IMR-90 (cell line): ENCODE data around the gene PALLD. TPM values are rescaled to one million over a fixed set of nuclear protein-coding genes. Genes with fewer than 3 reads are reported as not detected.

ENCODE experiments used
- ATAC-seq: fragments of 200-7000 bp; cut with Tn5 transposase; 2 replicates; pipeline ENCODE4 v1.9.1; 2020; ENCODE audit warnings: low read depth, mild to moderate bottlenecking, moderate library complexity
- BruUV-seq: library from RNA; stranded (reverse); fragments of 400-500 nt; replicated peaks from 2 replicates; lab custom pipeline; 2021; lab: Mats Ljungman, UMichigan
- CTCF ChIA-PET: fragments of 300-600 bp; formaldehyde crosslinking; extraction: SDS; loops from one replicate; lab custom pipeline; 2021; ENCODE audit warnings: antibody characterized with exemption; lab: Yijun Ruan, JAX
- POLR2A ChIA-PET: fragments of 300-600 bp; sonication (Branson Sonifier 250); formaldehyde crosslinking; loops from one replicate; lab custom pipeline; 2022; ENCODE audit warnings: antibody characterized with exemption; ENCODE audit not compliant: unreplicated experiment; lab: Charles Lee
- DNase-seq: peaks from one replicate; pipeline ENCODE4 v3.0.0; 2013
- H2AFZ ChIP-seq: replicated peaks from 2 replicates; pipeline ENCODE3; 2013; ENCODE audit warnings: low read length, mild to moderate bottlenecking; ENCODE audit not compliant: poor library complexity
- H2AK5ac ChIP-seq: 2 replicates; pipeline ENCODE4 v1.6.1; 2013; ENCODE audit warnings: low read depth, low read length, inconsistent platforms
- H2AK9ac ChIP-seq: replicated peaks from 2 replicates; pipeline ENCODE3; 2013; ENCODE audit warnings: mild to moderate bottlenecking, low read depth, low read length, moderate library complexity; ENCODE audit not compliant: poor library complexity
- H2BK120ac ChIP-seq: 2 replicates; pipeline ENCODE4 v1.6.1; 2013; ENCODE audit warnings: low read depth, low read length, inconsistent platforms
- H2BK15ac ChIP-seq: 3 replicates; pipeline ENCODE4 v1.6.1; 2013; ENCODE audit warnings: low read depth, low read length, inconsistent platforms
- H2BK20ac ChIP-seq: 2 replicates; pipeline ENCODE4 v1.6.1; 2013; ENCODE audit warnings: low read depth, mild to moderate bottlenecking, inconsistent platforms, low read length, moderate library complexity
- H2BK5ac ChIP-seq: 2 replicates; pipeline ENCODE4 v1.6.1; 2013; ENCODE audit warnings: mild to moderate bottlenecking, low read depth, low read length, inconsistent platforms; ENCODE audit not compliant: poor library complexity, severe bottlenecking
- H3K14ac ChIP-seq: replicated peaks from 2 replicates; pipeline ENCODE4 v1.6.1; 2013; ENCODE audit warnings: low read depth, low read length, inconsistent platforms
- H3K18ac ChIP-seq: 2 replicates; pipeline ENCODE4 v1.6.1; 2013; ENCODE audit warnings: low read depth, low read length, control low read depth
- H3K23ac ChIP-seq: 2 replicates; pipeline ENCODE4 v1.6.1; 2013; ENCODE audit warnings: low read depth, low read length, inconsistent platforms
- H3K27ac ChIP-seq: 2 replicates; pipeline ENCODE4 v1.5.1; 2013; ENCODE audit warnings: mild to moderate bottlenecking, control low read depth, low read length; ENCODE audit not compliant: insufficient read depth
- H3K27me3 ChIP-seq: 2 replicates; pipeline ENCODE4 v1.6.1; 2013; ENCODE audit warnings: low read length; ENCODE audit not compliant: control insufficient read depth, insufficient read depth
- H3K36me3 ChIP-seq: 2 replicates; pipeline ENCODE4 v1.6.1; 2013; ENCODE audit warnings: low read length, mixed read lengths; ENCODE audit not compliant: control insufficient read depth, insufficient read depth
- H3K4ac ChIP-seq: 2 replicates; pipeline ENCODE4 v1.6.1; 2013; ENCODE audit warnings: low read depth, low read length, inconsistent platforms
- H3K4me1 ChIP-seq: 2 replicates; pipeline ENCODE4 v1.6.1; 2013; ENCODE audit warnings: low read length, mixed read lengths; ENCODE audit not compliant: control insufficient read depth, insufficient read depth
- H3K4me2 ChIP-seq: 2 replicates; pipeline ENCODE4 v1.6.1; 2013; ENCODE audit warnings: low read depth, mild to moderate bottlenecking, control low read depth, low read length, moderate library complexity
- H3K4me3 ChIP-seq: 2 replicates; pipeline ENCODE4 v1.5.1; 2013; ENCODE audit warnings: low read depth, mild to moderate bottlenecking, control low read depth, low read length, moderate library complexity; ENCODE audit not compliant: insufficient read depth
- H3K56ac ChIP-seq: 2 replicates; pipeline ENCODE4 v1.6.1; 2013; ENCODE audit warnings: low read length, inconsistent platforms; ENCODE audit not compliant: insufficient read depth; ENCODE audit errors: extremely low read depth
- H3K79me1 ChIP-seq, 2 experiments: 2 replicates each; pipeline ENCODE4 v1.6.1; 2013; ENCODE audit warnings: low read length in 2 of 2, inconsistent platforms in 1 of 2, low read depth in 1 of 2
- H3K9ac ChIP-seq: 2 replicates; pipeline ENCODE4 v1.6.1; 2013; ENCODE audit warnings: low read depth, low read length, control low read depth
- H3K9me1 ChIP-seq: 2 replicates; pipeline ENCODE4 v1.6.1; 2013; ENCODE audit warnings: low read length, inconsistent platforms; ENCODE audit not compliant: insufficient read depth
- H3K9me3 ChIP-seq: 2 replicates; pipeline ENCODE4 v1.6.1; 2013; ENCODE audit warnings: low read length; ENCODE audit not compliant: control insufficient read depth, insufficient read depth
- H4K20me1 ChIP-seq: 2 replicates; pipeline ENCODE4 v1.6.1; 2013; ENCODE audit warnings: low read length, inconsistent platforms; ENCODE audit not compliant: insufficient read depth
- H4K5ac ChIP-seq: 2 replicates; pipeline ENCODE4 v1.6.1; 2013; ENCODE audit warnings: mild to moderate bottlenecking, low read depth, low read length, control low read depth
- H4K8ac ChIP-seq, 2 experiments: 2 replicates each; pipeline ENCODE4 v1.6.1; 2013; ENCODE audit warnings: low read depth in 2 of 2, low read length in 2 of 2, control low read depth in 1 of 2, inconsistent platforms in 1 of 2
- H4K91ac ChIP-seq: 2 replicates; pipeline ENCODE4 v1.6.1; 2013; ENCODE audit warnings: low read depth, low read length, inconsistent platforms; ENCODE audit not compliant: insufficient read depth
- BHLHE40 ChIP-seq: fragments of 150-350 bp; IDR thresholded peaks from 2 replicates; pipeline ENCODE4 v1.6.1; 2016; ENCODE audit warnings: mild to moderate bottlenecking, low read depth, low read length
- CEBPB ChIP-seq: IDR thresholded peaks from 2 replicates; pipeline ENCODE4 v1.6.1; 2012; ENCODE audit warnings: low read depth, low read length, improper control_type of control experiment
- FOS ChIP-seq: fragments of 150-350 bp; IDR thresholded peaks from 2 replicates; pipeline ENCODE4 v1.6.1; 2016; ENCODE audit warnings: low read depth, low read length
- MXI1 ChIP-seq: IDR thresholded peaks from 2 replicates; pipeline ENCODE4 v1.6.1; 2012; ENCODE audit warnings: low read depth, mild to moderate bottlenecking, low read length, moderate library complexity, borderline replicate concordance
- WGBS, 2 experiments: methylation state at CpG; one replicate each; pipeline versions ENCODE4 v1.1.5 to v1.1.7; 2013; ENCODE audit warnings: missing lambda C conversion rate in 2 of 2; ENCODE audit not compliant: insufficient read length in 1 of 2; ENCODE audit errors: extremely low coverage in 2 of 2; 5-methylcytosine and 5-hydroxymethylcytosine counted together
- dilution Hi-C: fragments of 300-500 bp; cut with HindIII; formaldehyde crosslinking; loops from one replicate; pipeline ENCODE4 v1.14.3; 2018; ENCODE audit warnings: low sequenced_read_pairs; ENCODE audit not compliant: unreplicated experiment
- in situ Hi-C: fragments of 300-500 bp; cut with MboI; formaldehyde crosslinking; loops from 3 replicates; pipeline ENCODE4 v1.14.3; 2019; ENCODE audit warnings: low sequenced_read_pairs, inconsistent platforms, mixed read lengths
- intact Hi-C: fragments of 100-400 bp; cut with micrococcal nuclease; formaldehyde crosslinking; loops from 2 replicates; pipeline ENCODE4 v1.10.0; 2022
- polyA plus RNA-seq, 3 experiments: library from polyadenylated mRNA; depleted of rRNA; stranded (reverse); fragments of >200 nt; gene quantifications; 2 replicates each; pipeline ENCODE4 v1.2.3, GENCODE V29; 2012; ENCODE audit warnings: low replicate concordance in 1 of 3
- total RNA-seq: library from RNA; depleted of rRNA; stranded (reverse); fragments of >200 nt; gene quantifications from 2 replicates; pipeline ENCODE4 v1.2.3, GENCODE V29; 2012
- TF ChIP-seq, protein P1 (sequence below): fragments of 150-350 bp; IDR thresholded peaks from 2 replicates; pipeline ENCODE4 v1.6.1; 2017; ENCODE audit warnings: mild to moderate bottlenecking, antibody characterized with exemption, low read length, low read depth

PALLD gene
- total and polyA plus RNA-seq, 2 of the 4 experiments (the other 2 are of a cell fraction): 91.0 to 91.9 TPM

DNA sequence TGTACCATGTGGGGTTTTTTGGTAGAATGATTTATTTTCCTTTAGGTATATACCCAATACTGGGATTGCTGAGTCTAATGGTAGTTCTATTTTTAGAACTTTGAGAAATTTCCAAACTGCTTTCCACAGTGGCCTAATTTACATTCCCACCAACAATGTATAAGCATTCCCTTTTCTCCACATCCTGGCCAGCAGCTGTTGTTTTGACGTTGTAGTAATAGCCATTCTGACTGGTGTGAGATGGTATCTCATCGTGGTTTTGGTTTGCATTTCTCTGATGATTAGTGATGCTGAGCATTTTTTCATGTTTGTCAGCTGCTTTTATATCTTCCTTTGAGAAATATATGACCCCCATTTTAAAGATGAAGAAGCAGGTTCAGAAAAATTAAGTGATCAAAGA is 359.5 kb downstream of the PALLD start:
- Histone ChIP-seq H4K5ac (peak overlapping the region; percentile 78; the same call in 1 of the 2 replicates), H3K27ac (peak overlapping the region; percentile 43; the same call in 1 of the 2 replicates), H3K9me1 (peaks cover 32% of the 10 kb centered on the region), H2BK15ac (peak overlapping the region; percentile 58; the same call in 1 of the 3 replicates), H2AK5ac (peak overlapping the region; percentile 91; the same call in 1 of the 2 replicates), H4K91ac (peak overlapping the region; percentile 53; the same call in 1 of the 2 replicates), H2AFZ (no peak overlapping the region), H3K56ac (no peak overlapping the region), H3K27me3 (no peaks in the 10 kb centered on the region), H3K4me2 (peak overlapping the region; percentile 61; the same call in 1 of the 2 replicates), H3K4me3 (no peak overlapping the region), H2BK20ac (peak overlapping the region; percentile 93; the same call in 1 of the 2 replicates), H2BK5ac (peak overlapping the region; percentile 97), H3K23ac (no peak overlapping the region; the same call in 1 of the 2 replicates), H3K9me3 (peaks cover 5% of the 10 kb centered on the region; the same call in 1 of the 2 replicates), H3K79me1 (peaks cover 32 to 76% of the 10 kb centered on the region in 2 experiments), H3K36me3 (peaks cover 32% of the 10 kb centered on the region), H4K8ac (peak overlapping the region in 1 of 2 experiments; percentile 92; a peak in 2 of 4 replicates), H3K18ac (peak overlapping the region; percentile 99; the same call in 1 of the 2 replicates), H3K14ac (peak overlapping the region; percentile 66), H3K9ac (no peak overlapping the region), H3K4ac (peak overlapping the region; percentile 92; the same call in 1 of the 2 replicates), H4K20me1 (peaks cover 52% of the 10 kb centered on the region), H2BK120ac (peak overlapping the region; percentile 78; the same call in 1 of the 2 replicates), H2AK9ac (no peak overlapping the region), H3K4me1 (peaks cover 28% of the 10 kb centered on the region)
- in situ Hi-C loops: no loop called here
- CTCF ChIA-PET: no interaction called here
- ATAC-seq (peak; percentile 58), DNase-seq (peak; percentile 97)
- WGBS, 2 experiments: no CpG with 5 or more reads among the region's 2 CpGs
- POLR2A ChIA-PET: interaction anchor here (0.5 kb wide), 1 partner anchor 161 kb away, joined by 3 read pairs; no protein-coding TSS in a partner anchor
- TF ChIP-seq, protein P1, sequence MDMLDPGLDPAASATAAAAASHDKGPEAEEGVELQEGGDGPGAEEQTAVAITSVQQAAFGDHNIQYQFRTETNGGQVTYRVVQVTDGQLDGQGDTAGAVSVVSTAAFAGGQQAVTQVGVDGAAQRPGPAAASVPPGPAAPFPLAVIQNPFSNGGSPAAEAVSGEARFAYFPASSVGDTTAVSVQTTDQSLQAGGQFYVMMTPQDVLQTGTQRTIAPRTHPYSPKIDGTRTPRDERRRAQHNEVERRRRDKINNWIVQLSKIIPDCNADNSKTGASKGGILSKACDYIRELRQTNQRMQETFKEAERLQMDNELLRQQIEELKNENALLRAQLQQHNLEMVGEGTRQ: no peak
- TF ChIP-seq FOS (peak; percentile 47; the same call in 1 of the 2 replicates), BHLHE40 (peak; percentile 20; the same call in 1 of the 2 replicates), CEBPB (peak; percentile 62; the same call in 1 of the 2 replicates), MXI1 (no peak)
- BruUV-seq: no TSS peak
- dilution Hi-C loops: no loop called here
- intact Hi-C loops: loop anchor here (1.0 kb wide), 1 partner anchor 39 kb away; no protein-coding TSS in a partner anchor
